Muscle layer of colon (tissue), 2 donors: ENCODE data around the gene ALDH1L1.
A peak's percentile ranks its signal among the peaks of the same experiment; 100 is the strongest.
"Not testable (repeated sequence)": the region's sequence is repeated elsewhere in the genome, so short reads cannot be mapped to it uniquely, and the experiment has no call there.

ENCODE experiments used
- H3K27ac ChIP-seq: one replicate; pipeline ENCODE4 v1.7.0; 2013; ENCODE audit warnings: low read depth, mild to moderate bottlenecking, low read length, moderate library complexity
- H3K27me3 ChIP-seq, 2 donors: one replicate each; pipeline ENCODE4 v1.7.0; 2013; ENCODE audit warnings: low read length in 2 of 2, mild to moderate bottlenecking in 2 of 2; ENCODE audit not compliant: insufficient read depth in 2 of 2, control insufficient read depth in 1 of 2
- H3K36me3 ChIP-seq: one replicate; pipeline ENCODE4 v1.7.0; 2013; ENCODE audit warnings: mild to moderate bottlenecking, low read length; ENCODE audit not compliant: insufficient read depth
- H3K4me1 ChIP-seq: one replicate; pipeline ENCODE4 v1.7.0; 2013; ENCODE audit warnings: mild to moderate bottlenecking, low read length; ENCODE audit not compliant: insufficient read depth
- H3K4me3 ChIP-seq, 2 donors: one replicate each; pipeline ENCODE4 v1.7.0; 2013; ENCODE audit warnings: low read length in 2 of 2, low read depth in 1 of 2, mild to moderate bottlenecking in 1 of 2, moderate library complexity in 1 of 2
- H3K9ac ChIP-seq: one replicate; pipeline ENCODE4 v1.7.0; 2013; ENCODE audit warnings: low read length
- H3K9me3 ChIP-seq: one replicate; pipeline ENCODE4 v1.7.0; 2013; ENCODE audit warnings: mild to moderate bottlenecking, low read length
- donor health status: abdominal sarcoma.
- donor health status: Adenocarcinoma of cecum.

The ALDH1L1 gene

DNA sequence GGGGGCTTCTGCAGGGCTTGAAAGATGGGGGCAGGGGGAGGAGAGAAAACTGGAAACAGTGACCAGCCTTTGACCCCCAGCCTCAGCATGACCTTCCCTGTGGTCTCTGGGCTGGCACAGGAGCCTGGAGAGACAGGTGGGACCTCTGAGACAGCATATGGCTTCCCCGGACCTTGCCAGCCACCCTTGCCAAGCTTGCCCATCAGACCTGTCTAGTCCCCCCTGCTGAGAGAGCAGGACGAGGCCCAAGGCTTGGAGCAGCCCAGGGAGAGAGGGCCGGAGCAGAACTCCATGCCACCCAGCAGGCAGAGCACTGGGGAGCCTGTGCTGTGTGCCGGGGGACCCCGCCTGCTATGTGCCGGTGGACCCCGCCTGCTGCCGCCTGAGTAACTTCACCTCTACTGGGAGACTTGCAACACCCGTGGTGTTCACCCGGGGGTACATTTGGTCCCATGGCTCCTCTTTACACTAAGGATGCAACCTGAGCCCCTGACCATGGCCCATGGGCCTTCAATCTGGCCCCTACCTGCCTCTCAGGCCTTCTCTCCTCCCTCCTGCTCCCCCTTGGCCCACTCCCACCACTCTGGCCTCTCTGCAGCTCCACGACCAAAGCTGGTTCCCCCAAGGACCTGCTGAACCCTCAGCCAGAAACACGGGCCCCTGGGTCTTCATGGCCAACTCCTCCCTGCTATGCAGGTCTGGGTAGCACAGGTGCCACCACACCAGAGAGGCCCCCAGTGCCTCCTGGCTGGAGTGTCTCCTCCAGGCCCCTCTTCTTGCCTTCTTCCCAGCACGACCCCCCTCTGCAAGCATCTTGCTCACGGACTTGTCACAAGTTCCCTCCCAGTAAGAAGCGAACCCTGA, 75.4 kb downstream of the ALDH1L1 start:
- Histone ChIP-seq H3K27ac (no peak overlapping the region), H3K4me3 (no peak overlapping the region), H3K36me3 (no peaks in the 10 kb centered on the region), H3K9me3 (no peaks in the 10 kb centered on the region), H3K9ac (no peak overlapping the region), H3K4me1 (peaks cover 18% of the 10 kb centered on the region), H3K27me3 (no peaks in the 10 kb centered on the region)

- no peak overlapping the region for H3K4me3 ChIP-seq
- H3K9me3 ChIP-seq, result no peaks in the 10 kb centered on the region
- H3K4me1 ChIP-seq, result peaks cover 18% of the 10 kb centered on the region
- H3K9ac ChIP-seq, result no peak overlapping the region
- no peaks in the 10 kb centered on the region for H3K27me3 ChIP-seq
- H3K36me3 ChIP-seq, result no peaks in the 10 kb centered on the region
- no peak overlapping the region for H3K27ac ChIP-seq
These were observed 76.3 kb downstream of the ALDH1L1 start for GRCh38 chr3:126104028-126104635.

DNA sequence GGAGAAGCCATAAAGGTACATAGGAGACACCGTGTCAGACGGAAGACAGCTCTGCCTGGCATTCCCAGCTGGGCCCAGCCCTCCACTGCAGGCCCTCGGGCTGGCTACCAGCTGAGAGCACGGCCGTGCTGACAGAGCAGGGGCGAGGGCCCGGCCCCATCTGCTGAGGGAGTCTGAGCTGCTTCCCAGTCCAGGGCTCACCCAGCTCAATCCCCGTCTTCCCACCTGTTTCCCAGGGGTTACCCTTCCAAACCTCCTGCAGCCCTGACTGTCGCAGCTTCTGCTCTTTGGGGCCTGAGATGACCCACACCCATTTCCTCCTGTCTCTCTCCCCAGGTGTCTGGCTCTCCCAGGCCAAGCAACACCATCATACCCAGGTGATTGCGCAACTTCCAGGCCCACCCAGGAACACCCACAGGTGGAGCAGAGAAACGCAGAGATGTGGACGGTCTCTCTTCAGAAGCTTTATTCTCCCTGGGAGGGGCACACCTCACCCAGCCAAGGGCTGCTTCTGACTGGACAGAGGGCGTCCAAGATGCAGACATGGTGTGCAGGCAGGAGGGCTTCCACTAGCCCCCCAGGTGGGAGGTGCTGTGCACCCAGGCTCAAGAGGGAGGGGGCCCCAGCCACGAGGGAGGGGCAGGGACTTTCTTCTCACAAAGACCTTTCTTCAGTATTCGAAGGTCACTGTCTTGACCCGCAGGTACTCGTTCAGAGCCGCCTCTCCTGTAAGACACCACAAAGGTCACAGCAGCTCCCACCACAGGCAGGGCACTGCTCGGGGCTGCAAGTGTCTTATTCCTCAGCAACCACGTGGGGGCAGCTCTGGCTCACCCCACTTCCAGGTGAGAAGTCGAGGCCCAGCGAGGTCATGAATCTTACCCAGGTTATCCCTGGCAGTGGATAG, 77.0 kb downstream of the ALDH1L1 start:
- H3K9me3 ChIP-seq, result no peaks in the 10 kb centered on the region
- no peak overlapping the region for H3K4me3 ChIP-seq
- H3K27ac ChIP-seq, result peak overlapping the region; percentile 61
- H3K4me1 ChIP-seq, result peaks cover 18% of the 10 kb centered on the region
- H3K27me3 ChIP-seq, result no peaks in the 10 kb centered on the region
- H3K36me3 ChIP-seq, result no peaks in the 10 kb centered on the region
- H3K9ac ChIP-seq, result no peak overlapping the region

GRCh38 chr3:126102530-126102951, 77.8 kb downstream of the ALDH1L1 start:
- Histone ChIP-seq H3K36me3 (no peaks in the 10 kb centered on the region), H3K9me3 (no peaks in the 10 kb centered on the region), H3K27ac (peak overlapping the region; percentile 61), H3K4me1 (peaks cover 18% of the 10 kb centered on the region), H3K27me3 (no peaks in the 10 kb centered on the region), H3K9ac (no peak overlapping the region), H3K4me3 (no peak overlapping the region)

- no peak overlapping the region for H3K9ac ChIP-seq
- peak overlapping the region; percentile 61 for H3K27ac ChIP-seq
These were observed 78.4 kb downstream of the ALDH1L1 start for GRCh38 chr3:126102011-126102410.

GRCh38 chr3:126101521-126101982, 78.8 kb downstream of the ALDH1L1 start:
- H3K4me1 ChIP-seq, result peaks cover 18% of the 10 kb centered on the region
- H3K27me3 ChIP-seq, result no peaks in the 10 kb centered on the region
- H3K36me3 ChIP-seq, result no peaks in the 10 kb centered on the region
- H3K27ac ChIP-seq, result no peak overlapping the region
- H3K4me3 ChIP-seq, result no peak overlapping the region
- no peaks in the 10 kb centered on the region for H3K9me3 ChIP-seq
- H3K9ac ChIP-seq, result no peak overlapping the region

More at GRCh38 chr3:126102011-126102410, 78.4 kb downstream of the ALDH1L1 start:
- H3K27me3 ChIP-seq, result no peaks in the 10 kb centered on the region
- H3K9me3 ChIP-seq, result no peaks in the 10 kb centered on the region
- H3K4me3 ChIP-seq, result no peak overlapping the region
- H3K4me1 ChIP-seq, result peaks cover 18% of the 10 kb centered on the region
- H3K36me3 ChIP-seq, result no peaks in the 10 kb centered on the region

GRCh38 chr3:126100634-126101301, 79.6 kb downstream of the ALDH1L1 start:
- H3K36me3 ChIP-seq, result no peaks in the 10 kb centered on the region
- no peak overlapping the region for H3K9ac ChIP-seq
- peaks cover 18% of the 10 kb centered on the region for H3K4me1 ChIP-seq
- no peak overlapping the region for H3K4me3 ChIP-seq
- no peaks in the 10 kb centered on the region for H3K9me3 ChIP-seq
- no peaks in the 10 kb centered on the region for H3K27me3 ChIP-seq
- H3K27ac ChIP-seq, result no peak overlapping the region

DNA sequence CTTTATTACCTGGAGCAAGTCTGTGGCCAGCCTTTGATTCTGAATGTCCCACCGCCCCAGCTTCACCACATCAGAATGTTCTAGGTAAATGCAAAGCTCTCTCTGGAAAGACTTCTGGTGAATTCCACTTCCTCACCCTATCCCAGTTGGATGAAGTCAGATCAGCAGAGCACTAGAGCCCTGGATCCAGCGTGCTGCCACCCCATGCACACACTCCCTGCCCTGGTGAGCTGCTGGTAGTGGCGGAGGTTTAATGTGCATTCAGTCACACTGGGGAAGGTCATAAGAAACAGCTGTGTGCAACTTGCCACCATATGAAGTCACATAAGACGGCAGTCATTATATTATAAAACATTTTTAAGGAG, 80.1 kb downstream of the ALDH1L1 start:
- Histone ChIP-seq H3K36me3 (no peaks in the 10 kb centered on the region), H3K9ac (no peak overlapping the region), H3K9me3 (no peaks in the 10 kb centered on the region), H3K27me3 (no peaks in the 10 kb centered on the region), H3K27ac (no peak overlapping the region), H3K4me1 (peaks cover 18% of the 10 kb centered on the region), H3K4me3 (no peak overlapping the region)

DNA sequence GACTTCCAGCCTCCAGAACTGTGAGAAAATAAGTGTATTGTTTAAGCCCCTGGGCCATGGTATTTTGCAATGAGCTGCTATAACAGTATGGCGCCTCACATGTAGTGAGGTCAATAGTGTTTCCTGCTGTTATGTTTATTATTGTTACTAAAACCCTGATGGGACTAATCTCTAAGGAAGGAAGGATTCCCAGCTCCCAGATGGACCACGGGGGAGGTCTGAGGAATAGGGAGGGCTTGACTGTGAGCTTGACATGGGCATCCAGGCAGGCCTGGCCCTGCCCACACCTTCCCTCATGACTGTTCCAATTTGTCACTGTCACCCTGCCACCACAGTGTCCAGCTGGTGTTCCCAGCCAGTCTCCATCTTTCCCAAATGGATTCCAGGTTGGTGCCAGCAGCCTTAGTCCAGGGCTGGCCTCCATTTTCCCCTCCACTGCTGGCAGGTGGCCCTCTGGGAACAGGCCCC, 82.0 kb downstream of the ALDH1L1 start:
- Histone ChIP-seq H3K36me3 (no peaks in the 10 kb centered on the region), H3K4me1 (peaks cover 16% of the 10 kb centered on the region), H3K27me3 (no peaks in the 10 kb centered on the region), H3K9me3 (no peaks in the 10 kb centered on the region), H3K9ac (no peak overlapping the region), H3K27ac (no peak overlapping the region), H3K4me3 (no peak overlapping the region)

DNA sequence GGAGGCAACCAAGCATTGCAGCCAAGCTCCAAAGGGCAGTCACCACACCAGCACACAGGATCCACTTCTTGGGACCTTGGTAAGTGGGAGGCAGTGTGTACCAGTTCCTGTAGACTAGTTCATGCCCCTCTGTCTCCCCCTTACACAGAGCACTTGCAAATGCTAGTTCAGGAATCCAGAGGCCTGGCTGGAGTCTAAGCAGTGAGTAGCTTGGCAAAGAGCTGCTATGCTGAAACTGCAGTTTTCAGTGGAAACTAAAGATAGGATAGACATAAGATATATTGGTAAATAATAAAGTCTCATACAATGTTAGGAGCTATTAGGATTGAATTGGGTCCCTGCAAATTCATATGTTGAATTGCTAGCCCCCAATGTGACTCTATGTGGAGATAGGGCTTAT, 82.6 kb downstream of the ALDH1L1 start:
- H3K4me3 ChIP-seq, result no peak overlapping the region
- H3K36me3 ChIP-seq, result no peaks in the 10 kb centered on the region
- peaks cover 10% of the 10 kb centered on the region for H3K4me1 ChIP-seq
- H3K27ac ChIP-seq, result no peak overlapping the region
- H3K9me3 ChIP-seq, result no peaks in the 10 kb centered on the region
- H3K27me3 ChIP-seq, result no peaks in the 10 kb centered on the region
- H3K9ac ChIP-seq, result no peak overlapping the region

GRCh38 chr3:126096274-126096673, 84.1 kb downstream of the ALDH1L1 start:
- H3K9me3 ChIP-seq, H3K27ac ChIP-seq, H3K4me1 ChIP-seq, H3K9ac ChIP-seq, H3K4me3 ChIP-seq, H3K27me3 ChIP-seq, H3K36me3 ChIP-seq: not testable (repeated sequence)
